H9 (cell line): ENCODE data around the gene DHFR2. TPM values are rescaled to one million over a fixed set of nuclear protein-coding genes. Genes with fewer than 3 reads are reported as not detected.

Source experiments
- DNase-seq: peaks from one replicate; pipeline ENCODE4 v3.0.0-alpha.2; 2017
- H2AFZ ChIP-seq: one replicate; pipeline ENCODE4 v1.6.1; 2013; ENCODE audit warnings: mild to moderate bottlenecking, low read length, control low read depth, moderate library complexity
- H2AK5ac ChIP-seq: 2 replicates; pipeline ENCODE4 v1.6.1; 2013; ENCODE audit warnings: low read length, control low read depth, mixed read lengths; ENCODE audit not compliant: insufficient read length
- H2BK120ac ChIP-seq: one replicate; pipeline ENCODE4 v1.6.1; 2013; ENCODE audit warnings: low read depth, mild to moderate bottlenecking, low read length, control low read depth, inconsistent platforms; ENCODE audit not compliant: poor library complexity, severe bottlenecking
- H2BK12ac ChIP-seq: 2 replicates; pipeline ENCODE4 v1.6.1; 2013; ENCODE audit warnings: low read length, control low read depth, mixed read lengths, low read depth; ENCODE audit not compliant: insufficient read length
- H2BK15ac ChIP-seq: 2 replicates; pipeline ENCODE4 v1.6.1; 2013; ENCODE audit warnings: low read depth, low read length, control low read depth
- H2BK20ac ChIP-seq: one replicate; pipeline ENCODE4 v1.6.1; 2013; ENCODE audit warnings: low read depth, mild to moderate bottlenecking, low read length, control low read depth, inconsistent platforms; ENCODE audit not compliant: poor library complexity, severe bottlenecking
- H2BK5ac ChIP-seq: 2 replicates; pipeline ENCODE4 v1.6.1; 2013; ENCODE audit warnings: low read length, control low read depth, mixed read lengths; ENCODE audit not compliant: insufficient read length
- H3K14ac ChIP-seq: 2 replicates; pipeline ENCODE4 v1.6.1; 2013; ENCODE audit warnings: low read length, control low read depth; ENCODE audit not compliant: insufficient read depth
- H3K18ac ChIP-seq: 2 replicates; pipeline ENCODE4 v1.6.1; 2013; ENCODE audit warnings: low read depth, mild to moderate bottlenecking, mixed read lengths, low read length, control low read depth; ENCODE audit not compliant: insufficient read length
- H3K23ac ChIP-seq: 2 replicates; pipeline ENCODE4 v1.6.1; 2013; ENCODE audit warnings: low read length, control low read depth, mixed read lengths, low read depth; ENCODE audit not compliant: insufficient read length
- H3K23me2 ChIP-seq: 2 replicates; pipeline ENCODE4 v1.6.1; 2013; ENCODE audit warnings: low read depth, mild to moderate bottlenecking, mixed read lengths, low read length, control low read depth; ENCODE audit not compliant: insufficient read length, poor library complexity, severe bottlenecking
- H3K27ac ChIP-seq: 2 replicates; pipeline ENCODE4 v1.5.1; 2013; ENCODE audit warnings: low read length, control low read depth, mixed read lengths, low read depth; ENCODE audit not compliant: insufficient read length
- H3K27me3 ChIP-seq: 2 replicates; pipeline ENCODE4 v1.6.1; 2013; ENCODE audit warnings: low read length, control low read depth, inconsistent platforms; ENCODE audit not compliant: insufficient read depth
- H3K4ac ChIP-seq: 2 replicates; pipeline ENCODE4 v1.6.1; 2013; ENCODE audit warnings: low read depth, mild to moderate bottlenecking, control low read depth, inconsistent platforms, low read length, moderate library complexity
- H3K4me1 ChIP-seq: 2 replicates; pipeline ENCODE4 v1.6.1; 2013; ENCODE audit warnings: low read length, control low read depth, inconsistent platforms; ENCODE audit not compliant: insufficient read depth
- H3K4me2 ChIP-seq: 2 replicates; pipeline ENCODE4 v1.6.1; 2013; ENCODE audit warnings: low read length, control low read depth, mixed read lengths; ENCODE audit not compliant: insufficient read length, insufficient read depth
- H3K56ac ChIP-seq: 2 replicates; pipeline ENCODE4 v1.6.1; 2013; ENCODE audit warnings: low read depth, mild to moderate bottlenecking, mixed read lengths, low read length, control low read depth; ENCODE audit not compliant: insufficient read length
- H3K79me1 ChIP-seq: 2 replicates; pipeline ENCODE4 v1.6.1; 2013; ENCODE audit warnings: low read depth, mild to moderate bottlenecking, moderate library complexity, low read length, control low read depth, inconsistent platforms; ENCODE audit not compliant: insufficient read depth, poor library complexity, severe bottlenecking
- H3K79me2 ChIP-seq: 2 replicates; pipeline ENCODE4 v1.6.1; 2013; ENCODE audit warnings: low read length, control low read depth, inconsistent platforms; ENCODE audit not compliant: insufficient read depth
- H3K9ac ChIP-seq: 2 replicates; pipeline ENCODE4 v1.6.1; 2013; ENCODE audit warnings: low read length, control low read depth, mixed read lengths; ENCODE audit not compliant: insufficient read length; ENCODE audit errors: extremely low read depth
- H3K9me3 ChIP-seq: one replicate; pipeline ENCODE4 v1.6.1; 2013; ENCODE audit warnings: low read depth, low read length, inconsistent platforms; ENCODE audit not compliant: control insufficient read depth
- H3T11ph ChIP-seq: one replicate; pipeline ENCODE4 v1.6.1; 2013; ENCODE audit warnings: mild to moderate bottlenecking, low read length, control low read depth, inconsistent platforms
- H4K20me1 ChIP-seq: one replicate; pipeline ENCODE4 v1.6.1; 2013; ENCODE audit not compliant: control insufficient read depth, insufficient read length, insufficient read depth
- H4K5ac ChIP-seq: 2 replicates; pipeline ENCODE4 v1.6.1; 2013; ENCODE audit warnings: low read depth, mild to moderate bottlenecking, mixed read lengths, low read length, control low read depth; ENCODE audit not compliant: insufficient read length
- H4K8ac ChIP-seq: replicated peaks from 2 replicates; pipeline ENCODE4 v1.6.1; 2013; ENCODE audit warnings: low read length, control low read depth, mixed read lengths, low read depth; ENCODE audit not compliant: insufficient read length
- H4K91ac ChIP-seq: 2 replicates; pipeline ENCODE4 v1.6.1; 2013; ENCODE audit warnings: low read depth, mild to moderate bottlenecking, moderate library complexity, mixed read lengths, low read length, control low read depth; ENCODE audit not compliant: insufficient read length
- H3K27ac Mint-ChIP-seq, 3 experiments: 2 replicates in 2 of 3; 3 replicates in 1 of 3; pipeline ENCODE4 v1.8.0; 2020 to 2021; ENCODE audit warnings: mixed read lengths in 3 of 3, mild to moderate bottlenecking in 1 of 3, moderate library complexity in 1 of 3
- H3K27me3 Mint-ChIP-seq: 2 replicates; pipeline ENCODE4 v1.8.0; 2021; ENCODE audit warnings: low read depth, mild to moderate bottlenecking, moderate library complexity, mixed read lengths
- H3K36me3 Mint-ChIP-seq, 3 experiments: 2 replicates in 2 of 3; 3 replicates in 1 of 3; pipeline ENCODE4 v1.8.0; 2020 to 2021; ENCODE audit warnings: low read depth in 3 of 3, mixed read lengths in 3 of 3; ENCODE audit not compliant: insufficient read depth in 1 of 3
- H3K4me1 Mint-ChIP-seq, 2 experiments: 2 replicates each; pipeline ENCODE4 v1.8.0; 2020; ENCODE audit warnings: mixed read lengths in 2 of 2
- H3K4me3 Mint-ChIP-seq, 2 experiments: 2 replicates in 1 of 2; 3 replicates in 1 of 2; pipeline ENCODE4 v1.8.0; 2020 to 2021; ENCODE audit warnings: mild to moderate bottlenecking in 2 of 2, mixed read lengths in 2 of 2, moderate library complexity in 1 of 2
- H3K9me3 Mint-ChIP-seq, 2 experiments: 2 replicates in 1 of 2; 3 replicates in 1 of 2; pipeline ENCODE4 v1.8.0; 2020; ENCODE audit warnings: mild to moderate bottlenecking in 2 of 2, mixed read lengths in 2 of 2, moderate library complexity in 1 of 2
- CTCF ChIP-seq: fragments of 200-600 bp; sonication (generic); conservative IDR thresholded peaks from 3 replicates; pipeline ENCODE4 v1.8.0; 2021; ENCODE audit warnings: antibody characterized with exemption, mild to moderate bottlenecking
- WGBS: extraction: QIAGEN DNeasy Blood & Tissue Kit; methylation state at CpG from one replicate; pipeline ENCODE4 v1.1.7; 2013; ENCODE audit warnings: missing lambda C conversion rate, low lambda C conversion rate, mixed read lengths; ENCODE audit not compliant: insufficient read length; ENCODE audit errors: extremely low coverage; 5-methylcytosine and 5-hydroxymethylcytosine counted together
- total RNA-seq: library from RNA; stranded (reverse); gene quantifications from 2 replicates; pipeline ENCODE4 v1.2.1, GENCODE V29; 2021

The DHFR2 gene
- total RNA-seq, 1 experiment from 2014 or later, result 1.6 TPM

- H2AFZ ChIP-seq, result no peak overlapping the region
- peaks cover 5 to 8% of the 10 kb centered on the region in 2 experiments for H3K4me1 Mint-ChIP-seq
- no peaks in the 10 kb centered on the region; the same call in 1 of the 2 replicates for H3K79me2 ChIP-seq
- peaks cover 8% of the 10 kb centered on the region for H3K23me2 ChIP-seq
- no peak overlapping the region for H3K23ac ChIP-seq
- WGBS, result no CpG with 5 or more reads among the region's 1 CpG
- H3K27me3 ChIP-seq, result no peaks in the 10 kb centered on the region
- no peaks in the 10 kb centered on the region for H3K27me3 Mint-ChIP-seq
- H3K56ac ChIP-seq, result no peak overlapping the region
- no peak overlapping the region for H3K4me2 ChIP-seq
- H2BK5ac ChIP-seq, result no peak overlapping the region
- no peak overlapping the region for H2AK5ac ChIP-seq
- H4K5ac ChIP-seq, result no peak overlapping the region
- no peak overlapping the region for H3K4me3 Mint-ChIP-seq
- H3K4ac ChIP-seq, result no peak overlapping the region
- no peak overlapping the region for H3K18ac ChIP-seq
- no peak for TF ChIP-seq CTCF
- H3K9me3 ChIP-seq, result no peaks in the 10 kb centered on the region
- H2BK15ac ChIP-seq, result no peak overlapping the region
- no peaks in the 10 kb centered on the region; the same call in none of the 2 replicates for H3K4me1 ChIP-seq
- H3K36me3 Mint-ChIP-seq, result peaks cover 8 to 15% (median 9%) of the 10 kb centered on the region in 3 experiments; a peak in 6 of 7 replicates
- no peak for DNase-seq
- no peaks in the 10 kb centered on the region for H4K20me1 ChIP-seq
- no peak overlapping the region for H3K27ac Mint-ChIP-seq
- H4K8ac ChIP-seq, result no peak overlapping the region
- peaks cover 4% of the 10 kb centered on the region for H3K79me1 ChIP-seq
- no peak overlapping the region for H3K14ac ChIP-seq
- no peak overlapping the region for H3T11ph ChIP-seq
- no peak overlapping the region for H3K9ac ChIP-seq
- peaks cover 0 to 2% of the 10 kb centered on the region in 2 experiments; a peak in 1 of 5 replicates for H3K9me3 Mint-ChIP-seq
- H3K27ac ChIP-seq, result no peak overlapping the region
- H2BK12ac ChIP-seq, result no peak overlapping the region
- H2BK120ac ChIP-seq, result no peak overlapping the region
- H2BK20ac ChIP-seq, result no peak overlapping the region
- no peak overlapping the region for H4K91ac ChIP-seq
Observed at GRCh38 chr3:94065122-94065521, 2.4 kb upstream of the DHFR2 start.
